WERI-Rb-1 (cell line): Measurements from ENCODE around the gene WFS1.

ENCODE experiments used
- DNase-seq: peaks from one replicate; pipeline ENCODE4 v3.0.0-alpha.2; 2020
- H3K27ac ChIP-seq: fragments of 250-450 bp; sonication (Bioruptor Pico); 2 replicates; pipeline ENCODE4 v1.5.1; 2020; ENCODE audit warnings: mild to moderate bottlenecking, moderate library complexity
- H3K27me3 ChIP-seq: fragments of 250-450 bp; sonication (Bioruptor Pico); 2 replicates; pipeline ENCODE4 v1.5.1; 2021; ENCODE audit warnings: mild to moderate bottlenecking, low read depth, moderate library complexity; ENCODE audit not compliant: insufficient read depth, severe bottlenecking
- H3K36me3 ChIP-seq: fragments of 250-450 bp; sonication (Bioruptor Pico); 2 replicates; pipeline ENCODE4 v1.5.1; 2020; ENCODE audit warnings: mild to moderate bottlenecking, moderate library complexity
- H3K4me3 ChIP-seq: 2 replicates; pipeline ENCODE4 v1.5.1; 2011; ENCODE audit warnings: low read depth, mild to moderate bottlenecking, control low read depth, low read length
- H3K9me3 ChIP-seq: fragments of 250-450 bp; sonication (Bioruptor Pico); 2 replicates; pipeline ENCODE4 v1.5.1; 2021; ENCODE audit warnings: mild to moderate bottlenecking, moderate library complexity; ENCODE audit not compliant: severe bottlenecking
- TF ChIP-seq, protein P1 (sequence below): IDR thresholded peaks from 2 replicates; pipeline ENCODE4 v1.5.1; 2011; ENCODE audit warnings: low read depth, mild to moderate bottlenecking, control low read depth, inconsistent platforms, low read length

WFS1 gene

DNA sequence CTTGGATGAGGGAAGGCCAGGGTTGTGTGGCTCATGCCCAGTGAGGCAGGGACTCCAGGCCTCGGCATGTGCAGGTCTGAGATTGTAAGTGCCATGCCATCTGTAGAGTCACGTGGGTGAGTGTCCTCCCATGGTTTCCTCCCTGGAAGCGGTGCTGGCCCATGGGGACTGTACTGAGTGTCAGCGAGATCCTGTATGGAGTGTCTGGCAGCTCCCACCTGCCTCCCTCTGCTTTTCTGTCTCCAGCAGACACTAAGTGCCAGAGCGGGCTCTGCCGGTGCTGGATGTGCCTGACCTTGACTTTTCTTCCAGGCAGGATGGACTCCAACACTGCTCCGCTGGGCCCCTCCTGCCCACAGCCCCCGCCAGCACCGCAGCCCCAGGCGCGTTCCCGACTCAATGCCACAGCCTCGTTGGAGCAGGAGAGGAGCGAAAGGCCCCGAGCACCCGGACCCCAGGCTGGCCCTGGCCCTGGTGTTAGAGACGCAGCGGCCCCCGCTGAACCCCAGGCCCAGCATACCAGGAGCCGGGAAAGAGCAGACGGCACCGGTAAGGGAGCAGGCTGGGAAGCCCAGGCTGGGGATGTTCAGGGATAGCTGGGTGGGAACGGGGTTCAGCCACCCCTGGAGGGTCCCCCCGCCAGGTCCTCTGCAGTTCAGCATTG, 7.6 kb downstream of the WFS1 start:
- no peak overlapping the region for H3K4me3 ChIP-seq
- no peaks in the 10 kb centered on the region for H3K9me3 ChIP-seq
- TF ChIP-seq, protein P1, sequence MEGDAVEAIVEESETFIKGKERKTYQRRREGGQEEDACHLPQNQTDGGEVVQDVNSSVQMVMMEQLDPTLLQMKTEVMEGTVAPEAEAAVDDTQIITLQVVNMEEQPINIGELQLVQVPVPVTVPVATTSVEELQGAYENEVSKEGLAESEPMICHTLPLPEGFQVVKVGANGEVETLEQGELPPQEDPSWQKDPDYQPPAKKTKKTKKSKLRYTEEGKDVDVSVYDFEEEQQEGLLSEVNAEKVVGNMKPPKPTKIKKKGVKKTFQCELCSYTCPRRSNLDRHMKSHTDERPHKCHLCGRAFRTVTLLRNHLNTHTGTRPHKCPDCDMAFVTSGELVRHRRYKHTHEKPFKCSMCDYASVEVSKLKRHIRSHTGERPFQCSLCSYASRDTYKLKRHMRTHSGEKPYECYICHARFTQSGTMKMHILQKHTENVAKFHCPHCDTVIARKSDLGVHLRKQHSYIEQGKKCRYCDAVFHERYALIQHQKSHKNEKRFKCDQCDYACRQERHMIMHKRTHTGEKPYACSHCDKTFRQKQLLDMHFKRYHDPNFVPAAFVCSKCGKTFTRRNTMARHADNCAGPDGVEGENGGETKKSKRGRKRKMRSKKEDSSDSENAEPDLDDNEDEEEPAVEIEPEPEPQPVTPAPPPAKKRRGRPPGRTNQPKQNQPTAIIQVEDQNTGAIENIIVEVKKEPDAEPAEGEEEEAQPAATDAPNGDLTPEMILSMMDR, result no peak
- no peak overlapping the region for H3K27ac ChIP-seq
- no peaks in the 10 kb centered on the region for H3K27me3 ChIP-seq
- peaks cover 28% of the 10 kb centered on the region for H3K36me3 ChIP-seq
- DNase-seq, result no peak

DNA sequence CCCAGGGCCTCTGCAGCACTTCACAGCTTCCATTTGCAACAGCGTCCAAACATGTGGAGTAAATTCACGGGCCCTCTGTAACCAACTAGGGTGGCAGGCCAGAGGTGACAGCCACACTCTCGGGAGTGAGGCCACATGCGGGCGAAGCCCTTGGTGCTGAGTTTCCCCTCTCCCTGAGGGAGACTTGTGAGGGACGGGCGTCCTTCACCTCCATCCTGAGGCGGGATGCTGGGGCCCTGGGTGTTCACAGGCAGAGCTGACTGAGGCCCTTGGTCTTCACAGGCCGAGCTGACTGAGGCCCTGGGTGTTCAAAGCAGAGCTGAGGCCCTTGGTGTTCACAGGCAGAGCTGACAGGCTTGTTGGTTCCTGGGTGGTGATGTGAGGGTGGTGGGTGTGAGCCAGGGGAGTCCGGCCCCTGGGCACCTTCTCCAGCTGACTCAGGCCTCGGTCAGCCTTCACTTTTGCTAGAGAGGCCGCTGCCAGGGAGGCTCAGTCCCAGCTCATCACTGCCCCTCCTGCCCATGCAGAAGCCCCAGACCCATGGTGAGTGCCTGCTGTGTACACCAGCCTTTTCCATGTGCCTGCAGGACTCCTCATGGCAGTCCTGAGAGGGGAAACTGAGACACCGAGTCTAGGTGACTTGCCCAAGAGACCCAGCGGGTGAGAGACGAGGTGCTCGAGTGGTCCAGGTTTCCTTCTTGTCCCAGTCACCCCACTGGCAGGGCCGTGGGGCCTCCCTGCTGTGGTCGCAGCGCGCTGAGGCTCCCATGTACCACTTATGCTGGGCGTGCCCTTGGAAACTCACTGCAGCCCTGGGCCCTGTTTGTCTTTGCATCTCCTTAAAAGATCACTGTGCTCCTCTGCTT, 8.5 kb downstream of the WFS1 start:
- Histone ChIP-seq H3K27ac (no peak overlapping the region), H3K36me3 (peaks cover 29% of the 10 kb centered on the region), H3K4me3 (no peak overlapping the region), H3K27me3 (no peaks in the 10 kb centered on the region), H3K9me3 (no peaks in the 10 kb centered on the region)
- DNase-seq, result no peak
- TF ChIP-seq, protein P1, result no peak

DNA sequence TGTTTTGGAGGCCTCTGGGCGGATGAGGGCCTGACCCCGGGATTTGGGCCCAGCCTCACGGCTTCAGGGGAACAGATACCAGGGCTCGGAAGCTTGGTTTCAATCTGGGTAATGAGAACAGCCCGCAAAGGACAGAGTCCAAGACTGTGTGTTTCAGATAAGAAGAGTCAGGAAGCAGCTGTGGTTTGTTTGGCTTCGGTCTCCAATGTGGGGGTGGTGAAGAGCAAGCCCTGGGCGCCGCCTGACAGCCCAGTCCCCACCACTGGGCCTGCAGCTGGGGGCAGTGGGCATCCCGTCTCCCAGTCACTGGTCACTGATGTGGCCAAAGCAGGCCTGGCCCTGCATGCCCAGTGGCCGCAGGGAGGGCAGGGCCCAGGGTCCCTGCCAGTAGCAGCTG, 9.1 kb downstream of the WFS1 start:
- Histone ChIP-seq H3K9me3 (no peaks in the 10 kb centered on the region), H3K27ac (no peak overlapping the region), H3K36me3 (peaks cover 29% of the 10 kb centered on the region)

DNA sequence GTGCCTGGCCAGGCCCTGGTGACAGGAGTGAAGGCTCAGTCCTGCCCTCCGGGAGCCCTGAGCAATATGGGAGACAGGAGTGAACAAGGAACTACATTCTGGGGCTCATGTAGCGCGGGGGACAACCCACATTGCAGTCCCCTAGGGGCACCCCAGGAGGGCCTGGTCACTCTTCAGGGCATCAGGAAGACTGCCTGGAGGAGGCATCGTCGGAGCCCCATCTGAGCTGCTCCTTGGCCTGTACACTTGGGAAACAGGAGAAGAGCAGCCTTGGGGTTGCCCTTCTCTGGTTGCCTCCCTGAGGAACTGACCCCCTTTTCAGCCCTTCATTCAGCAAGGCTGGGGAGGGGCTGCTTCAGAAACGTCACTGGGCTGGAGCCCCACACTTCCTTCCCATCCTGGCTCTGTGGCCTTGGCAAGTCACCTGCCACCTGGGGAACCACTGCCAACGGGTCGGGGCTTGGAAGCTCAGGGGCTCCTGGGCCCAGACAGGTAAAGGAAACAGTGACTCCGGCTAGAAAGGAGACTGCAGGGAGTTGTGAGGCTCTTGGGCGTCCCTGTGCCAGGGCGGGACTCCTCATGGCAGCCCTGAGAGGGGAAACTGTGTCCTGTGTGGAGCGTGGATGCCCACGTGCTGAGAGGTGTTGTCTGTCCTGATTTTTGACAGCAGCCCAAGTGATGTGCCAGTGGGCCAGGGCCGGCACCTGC, 10.1 kb downstream of the WFS1 start:
- no peak for DNase-seq
- no peaks in the 10 kb centered on the region for H3K27me3 ChIP-seq
- no peaks in the 10 kb centered on the region for H3K9me3 ChIP-seq
- peaks cover 29% of the 10 kb centered on the region for H3K36me3 ChIP-seq
- TF ChIP-seq, protein P1, result no peak
- H3K27ac ChIP-seq, result no peak overlapping the region
- H3K4me3 ChIP-seq, result no peak overlapping the region

More for the DNA sequence above, 9.1 kb downstream of the WFS1 start:
- Histone ChIP-seq H3K27me3 (no peaks in the 10 kb centered on the region), H3K4me3 (no peak overlapping the region)
- TF ChIP-seq, protein P1, result no peak
- no peak for DNase-seq

DNA sequence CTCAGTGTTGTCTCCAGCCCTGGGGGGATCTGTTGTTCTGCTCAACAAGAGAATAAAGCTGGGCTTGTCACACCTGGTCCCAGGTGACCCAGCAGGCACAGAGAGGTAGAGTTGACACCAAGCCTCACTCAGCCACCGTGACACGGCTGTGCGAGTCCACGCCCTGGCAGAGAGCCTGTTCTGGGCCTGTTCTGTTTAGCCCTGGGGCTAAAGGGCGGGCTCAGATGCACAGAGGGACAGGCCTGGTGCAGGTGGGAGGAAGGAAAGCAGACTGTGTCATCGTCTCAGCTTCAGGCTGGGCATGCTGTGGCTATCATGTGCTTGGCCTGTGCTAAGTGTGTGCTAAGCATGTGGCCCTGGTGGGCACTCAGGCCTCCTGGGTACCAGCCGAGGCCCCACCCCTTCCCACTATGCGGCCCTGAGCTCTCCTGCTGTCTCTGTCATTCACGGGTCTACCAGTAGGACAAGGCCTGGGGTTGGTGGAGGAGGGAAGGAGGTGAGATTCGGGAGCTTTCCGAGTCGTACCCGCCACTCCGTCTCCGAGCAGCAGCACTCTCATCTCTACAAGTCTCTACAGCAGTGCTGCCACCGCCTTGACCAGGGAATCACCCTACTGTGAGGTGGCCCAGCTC, 10.8 kb downstream of the WFS1 start:
- peaks cover 29% of the 10 kb centered on the region for H3K36me3 ChIP-seq
- H3K27me3 ChIP-seq, result no peaks in the 10 kb centered on the region
- TF ChIP-seq, protein P1, result no peak
- H3K9me3 ChIP-seq, result no peaks in the 10 kb centered on the region
- H3K27ac ChIP-seq, result no peak overlapping the region
- DNase-seq, result no peak
- H3K4me3 ChIP-seq, result no peak overlapping the region
